Tibial artery (tissue), 4 donors: ENCODE results near the gene PCDHA7.
"Not testable (repeated sequence)": the region's sequence is repeated elsewhere in the genome, so short reads cannot be mapped to it uniquely, and the experiment has no call there.

ENCODE experiments used
- DNase-seq, 2 donors: peaks; one replicate each; pipeline ENCODE4 v3.0.0-alpha.2; 2019
- H3K27ac ChIP-seq, 2 donors: fragments of 200-600 bp; sonication (generic) in 1 of 2; 1 replicate in 1 of 2; 2 replicates in 1 of 2; pipeline ENCODE4 v1.5.1; 2018 to 2019; ENCODE audit warnings: mild to moderate bottlenecking in 1 of 2
- H3K27me3 ChIP-seq, 2 donors: fragments of 200-600 bp; sonication (generic) in 1 of 2; one replicate each; pipeline versions ENCODE4 v1.5.1 to v1.6.0; 2016 to 2019
- H3K36me3 ChIP-seq, 3 donors: fragments of 200-600 bp; sonication (generic) in 2 of 3; one replicate each; pipeline ENCODE4 v1.5.1; 2016 to 2019; ENCODE audit warnings: mild to moderate bottlenecking in 2 of 3
- H3K4me1 ChIP-seq, 4 donors: fragments of 200-600 bp; sonication (generic) in 2 of 4; 1 replicate in 3 of 4; 2 replicates in 1 of 4; pipeline ENCODE4 v1.5.1; 2016 to 2019
- H3K4me3 ChIP-seq, 2 donors: fragments of 200-600 bp; sonication (generic) in 1 of 2; 1 replicate in 1 of 2; 2 replicates in 1 of 2; pipeline ENCODE4 v1.5.1; 2018 to 2019; ENCODE audit warnings: mild to moderate bottlenecking in 2 of 2
- H3K9me3 ChIP-seq, 3 donors: fragments of 200-600 bp; sonication (generic) in 1 of 3; one replicate each; pipeline ENCODE4 v1.5.1; 2016 to 2019
- intact Hi-C: fragments of 100-400 bp; cut with DNase I; formaldehyde crosslinking; loops from one replicate; pipeline ENCODE4 v1.15.0; 2023; ENCODE audit warnings: low total_unique reads
- TF ChIP-seq, protein P1 (sequence below), 2 experiments: fragments of 200-600 bp in 1 of 2; fragments of 450-650 bp in 1 of 2; IDR thresholded peaks; one replicate each; pipeline ENCODE4 v1.5.1; 2017 to 2019; ENCODE audit warnings: antibody characterized with exemption in 2 of 2, mild to moderate bottlenecking in 1 of 2, moderate library complexity in 1 of 2

The PCDHA7 gene

DNA sequence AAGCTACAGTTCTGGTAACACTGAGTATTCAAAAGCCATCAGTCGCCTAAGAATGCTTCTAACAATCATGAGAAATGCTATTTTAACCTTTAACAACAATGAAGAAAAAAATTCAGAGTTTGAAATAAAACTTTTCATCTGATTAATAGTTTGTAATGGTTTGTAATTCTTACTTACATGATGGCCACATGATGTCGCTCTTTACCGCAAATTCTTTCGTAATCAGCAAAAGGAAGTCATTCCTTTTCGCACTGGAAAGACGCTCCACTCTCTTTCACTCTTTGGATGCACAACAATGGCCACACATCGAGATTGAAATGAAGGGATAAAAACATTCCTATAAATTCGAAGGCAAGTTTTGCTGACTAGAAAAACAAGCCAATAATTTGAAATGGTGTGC, at the start of gene PCDHA7:
Gene PCDHA7 (plus strand): TSS at position 277 of the 400 bp plus-strand sequence. CDS start 115 bp downstream, at position 392.
- TF ChIP-seq, protein P1, sequence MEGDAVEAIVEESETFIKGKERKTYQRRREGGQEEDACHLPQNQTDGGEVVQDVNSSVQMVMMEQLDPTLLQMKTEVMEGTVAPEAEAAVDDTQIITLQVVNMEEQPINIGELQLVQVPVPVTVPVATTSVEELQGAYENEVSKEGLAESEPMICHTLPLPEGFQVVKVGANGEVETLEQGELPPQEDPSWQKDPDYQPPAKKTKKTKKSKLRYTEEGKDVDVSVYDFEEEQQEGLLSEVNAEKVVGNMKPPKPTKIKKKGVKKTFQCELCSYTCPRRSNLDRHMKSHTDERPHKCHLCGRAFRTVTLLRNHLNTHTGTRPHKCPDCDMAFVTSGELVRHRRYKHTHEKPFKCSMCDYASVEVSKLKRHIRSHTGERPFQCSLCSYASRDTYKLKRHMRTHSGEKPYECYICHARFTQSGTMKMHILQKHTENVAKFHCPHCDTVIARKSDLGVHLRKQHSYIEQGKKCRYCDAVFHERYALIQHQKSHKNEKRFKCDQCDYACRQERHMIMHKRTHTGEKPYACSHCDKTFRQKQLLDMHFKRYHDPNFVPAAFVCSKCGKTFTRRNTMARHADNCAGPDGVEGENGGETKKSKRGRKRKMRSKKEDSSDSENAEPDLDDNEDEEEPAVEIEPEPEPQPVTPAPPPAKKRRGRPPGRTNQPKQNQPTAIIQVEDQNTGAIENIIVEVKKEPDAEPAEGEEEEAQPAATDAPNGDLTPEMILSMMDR (IDR thresholded peaks at IDR 0.05) = no peak
- intact Hi-C loops = no loop called here
- peaks cover 0 to 60% (median 33%) of the 10 kb centered on the region in 3 donors for H3K9me3 ChIP-seq
- DNase-seq = no peak
- peaks cover 0 to 12% of the 10 kb centered on the region in 2 donors for H3K27me3 ChIP-seq
- peak within 1 kb of the TSS in 1 of 2 donors; percentile 9 for H3K4me3 ChIP-seq
- no peaks in the 10 kb centered on the region for H3K4me1 ChIP-seq
- H3K27ac ChIP-seq = no peak within 1 kb of the TSS
- H3K36me3 ChIP-seq = peaks cover 0 to 3% (median 0%) of the 10 kb centered on the region in 3 donors

- intact Hi-C loops = no loop called here
Observed at GRCh38 chr5:140785905-140786686, 48.0 kb upstream of the PCDHA7 start, which contains the start of gene PCDHA1. PCDHA1 (plus strand) TSS chr5:140786140.

GRCh38 chr5:140787422-140787821, 46.6 kb upstream of the PCDHA7 start:
- Histone ChIP-seq H3K9me3 (peaks cover 3 to 78% (median 51%) of the 10 kb centered on the region in 3 donors), H3K27me3 (peaks cover 0 to 18% of the 10 kb centered on the region in 2 donors)
- intact Hi-C loops = not testable (repeated sequence)

More at GRCh38 chr5:140785905-140786686, 48.0 kb upstream of the PCDHA7 start, which contains the start of gene PCDHA1:
- Histone ChIP-seq H3K9me3 (peaks cover 3 to 89% (median 58%) of the 10 kb centered on the region in 3 donors), H3K4me1 (no peaks in the 10 kb centered on the region), H3K4me3 (no peak within 1 kb of the TSS), H3K36me3 (peaks cover 0 to 8% (median 5%) of the 10 kb centered on the region in 3 donors), H3K27ac (no peak within 1 kb of the TSS), H3K27me3 (peaks cover 0 to 18% of the 10 kb centered on the region in 2 donors)
- TF ChIP-seq, protein P1 (IDR thresholded peaks at IDR 0.05) = no peak
- no peak for DNase-seq

DNA sequence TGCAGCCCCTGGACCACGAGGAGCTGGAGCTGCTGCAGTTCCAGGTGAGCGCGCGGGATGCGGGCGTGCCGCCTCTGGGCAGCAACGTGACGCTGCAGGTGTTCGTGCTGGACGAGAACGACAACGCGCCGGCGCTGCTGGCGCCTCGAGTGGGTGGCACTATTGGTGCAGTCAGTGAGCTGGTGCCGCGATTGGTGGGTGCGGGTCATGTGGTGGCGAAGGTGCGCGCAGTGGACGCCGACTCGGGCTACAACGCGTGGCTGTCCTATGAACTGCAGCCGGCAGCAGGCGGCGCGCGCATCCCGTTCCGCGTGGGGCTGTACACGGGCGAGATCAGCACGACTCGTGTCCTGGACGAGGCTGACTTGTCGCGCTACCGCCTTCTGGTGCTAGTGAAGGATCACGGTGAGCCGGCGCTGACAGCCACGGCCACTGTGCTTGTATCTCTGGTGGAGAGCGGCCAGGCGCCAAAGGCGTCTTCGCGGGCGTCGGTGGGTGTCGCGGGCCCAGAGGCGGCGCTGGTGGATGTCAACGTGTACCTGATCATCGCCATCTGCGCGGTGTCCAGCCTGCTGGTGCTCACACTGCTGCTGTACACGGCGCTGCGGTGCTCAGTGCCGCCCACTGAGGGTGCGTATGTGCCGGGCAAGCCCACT, 46.1 kb upstream of the PCDHA7 start:
- peaks cover 0 to 18% of the 10 kb centered on the region in 2 donors for H3K27me3 ChIP-seq
- H3K27ac ChIP-seq, H3K36me3 ChIP-seq, H3K4me1 ChIP-seq, intact Hi-C loops, DNase-seq, H3K4me3 ChIP-seq: not testable (repeated sequence)
- H3K9me3 ChIP-seq = peaks cover 3 to 73% (median 48%) of the 10 kb centered on the region in 3 donors

More at GRCh38 chr5:140787422-140787821, 46.6 kb upstream of the PCDHA7 start:
- H3K4me1 ChIP-seq, DNase-seq, H3K36me3 ChIP-seq, H3K4me3 ChIP-seq, H3K27ac ChIP-seq: not testable (repeated sequence)

DNA sequence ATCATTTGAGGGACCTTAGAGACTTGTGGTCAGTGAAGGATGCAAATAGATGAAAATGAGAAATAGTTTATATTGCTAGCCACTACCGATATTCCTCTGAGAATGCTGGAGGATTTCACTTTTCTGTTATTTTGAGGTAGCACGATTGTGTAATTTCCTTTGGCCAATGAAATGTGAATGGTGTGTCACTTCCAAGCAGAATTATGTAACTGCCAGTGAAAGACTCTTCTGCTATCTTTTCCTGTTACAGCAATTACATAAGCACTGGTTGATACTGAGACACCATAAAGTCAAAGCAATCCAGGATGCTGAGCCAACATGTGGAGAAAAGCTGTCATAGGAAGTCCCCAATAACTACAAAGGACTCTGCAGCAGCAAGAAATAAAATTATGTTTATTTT, 43.0 kb upstream of the PCDHA7 start:
- intact Hi-C loops = no loop called here
- TF ChIP-seq, protein P1 (IDR thresholded peaks at IDR 0.05) = no peak

DNA sequence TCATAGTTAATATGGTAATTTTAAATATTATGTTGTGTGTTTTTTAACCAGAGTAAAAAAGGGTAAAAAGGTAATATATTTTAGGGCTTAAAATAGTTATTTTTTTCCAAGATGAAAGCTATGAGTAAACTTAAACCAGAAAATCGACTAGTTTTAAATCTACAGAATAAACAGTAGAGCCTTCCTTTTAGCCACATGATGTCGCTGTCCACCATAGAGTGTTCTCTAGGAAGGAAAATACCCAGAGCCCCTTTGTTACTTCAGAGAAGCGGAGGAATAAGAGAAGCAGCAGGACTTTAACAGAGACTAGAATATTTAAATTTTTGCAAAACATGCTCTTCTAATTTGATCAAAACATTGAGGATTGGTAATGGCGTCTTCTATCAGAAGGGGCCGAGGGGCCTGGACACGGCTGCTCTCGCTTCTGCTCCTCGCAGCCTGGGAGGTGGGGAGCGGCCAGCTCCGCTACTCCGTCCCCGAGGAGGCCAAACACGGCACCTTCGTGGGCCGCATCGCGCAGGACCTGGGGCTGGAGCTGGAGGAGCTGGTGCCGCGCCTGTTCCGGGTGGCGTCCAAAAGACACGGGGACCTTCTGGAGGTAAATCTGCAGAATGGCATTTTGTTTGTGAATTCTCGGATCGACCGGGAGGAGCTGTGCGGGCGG, 39.3 kb upstream of the PCDHA7 start, which contains the start of gene PCDHA2:
Gene PCDHA2 (plus strand): TSS at position 258 of the 664 bp plus-strand sequence.
- Histone ChIP-seq H3K4me1 (no peaks in the 10 kb centered on the region), H3K9me3 (peaks cover 0 to 56% (median 42%) of the 10 kb centered on the region in 3 donors), H3K36me3 (no peaks in the 10 kb centered on the region), H3K27ac (no peak within 1 kb of the TSS), H3K27me3 (peaks cover 0 to 18% of the 10 kb centered on the region in 2 donors), H3K4me3 (peak within 1 kb of the TSS in 1 of 2 donors; percentile 18)
- intact Hi-C loops = no loop called here
- DNase-seq = no peak
- TF ChIP-seq, protein P1 (IDR thresholded peaks at IDR 0.05) = no peak

More for the DNA sequence above, 43.0 kb upstream of the PCDHA7 start:
- peaks cover 0 to 8% (median 5%) of the 10 kb centered on the region in 3 donors for H3K36me3 ChIP-seq
- H3K4me1 ChIP-seq = no peaks in the 10 kb centered on the region
- peaks cover 3 to 76% (median 53%) of the 10 kb centered on the region in 3 donors for H3K9me3 ChIP-seq
- no peak for DNase-seq
- no peak overlapping the region for H3K4me3 ChIP-seq
- H3K27ac ChIP-seq = no peak overlapping the region
- peaks cover 0 to 28% of the 10 kb centered on the region in 2 donors for H3K27me3 ChIP-seq
